Vagina (tissue), 2 donors: Measurements from ENCODE around the gene GAD1. TPM values are rescaled to one million over a fixed set of nuclear protein-coding genes. Genes with fewer than 3 reads are reported as not detected.

Source experiments
- DNase-seq, 2 donors: peaks; one replicate each; pipeline ENCODE4 v3.0.0-alpha.2; 2017; ENCODE audit errors: extremely low spot score in 2 of 2
- H3K27ac ChIP-seq: fragments of 200-600 bp; sonication (generic); one replicate; pipeline ENCODE4 v1.5.1; 2019
- H3K27me3 ChIP-seq: fragments of 200-600 bp; sonication (generic); one replicate; pipeline ENCODE4 v1.5.1; 2019
- H3K36me3 ChIP-seq, 2 donors: fragments of 200-600 bp; sonication (generic); one replicate each; pipeline ENCODE4 v1.5.1; 2017 to 2019
- H3K4me1 ChIP-seq: fragments of 200-600 bp; sonication (generic); one replicate; pipeline ENCODE4 v1.5.1; 2019
- H3K4me3 ChIP-seq, 2 donors: fragments of 200-600 bp; sonication (generic); 1 replicate in 1 of 2; 2 replicates in 1 of 2; pipeline ENCODE4 v1.5.1; 2016 to 2019
- H3K9me3 ChIP-seq: fragments of 200-600 bp; sonication (generic); one replicate; pipeline ENCODE4 v1.5.1; 2019
- CTCF ChIP-seq, 3 experiments: fragments of 450-650 bp in 2 of 3; fragments of 200-600 bp in 1 of 3; sonication (generic) in 1 of 3; IDR thresholded peaks; one replicate each; pipeline ENCODE4 v1.5.1; 2017 to 2019; ENCODE audit warnings: antibody characterized with exemption in 3 of 3, mild to moderate bottlenecking in 2 of 3, moderate library complexity in 2 of 3
- POLR2A ChIP-seq, 2 donors: fragments of 450-650 bp; IDR thresholded peaks; one replicate each; pipeline ENCODE4 v1.6.1; 2017; ENCODE audit warnings: antibody characterized with exemption in 2 of 2, mild to moderate bottlenecking in 2 of 2, moderate library complexity in 2 of 2
- POLR2AphosphoS5 ChIP-seq, 2 donors: sonication (generic); formaldehyde crosslinking; IDR thresholded peaks; one replicate each; pipeline ENCODE4 v1.9.0; 2017; ENCODE audit warnings: antibody characterized with exemption in 2 of 2, mild to moderate bottlenecking in 2 of 2, low read depth in 1 of 2; ENCODE audit not compliant: insufficient read depth in 1 of 2
- intact Hi-C: fragments of 100-400 bp; cut with DNase I; formaldehyde crosslinking; loops from one replicate; pipeline ENCODE4 v1.15.1; 2023
- total RNA-seq: library from RNA; depleted of rRNA; stranded (reverse); fragments of >200 nt; gene quantifications from one replicate; pipeline ENCODE4 v1.2.3, GENCODE V29; 2016

GAD1 gene
- total RNA-seq, 1 donor from 2014 or later, result not detected

GRCh38 chr2:170831115-170831514 lies 14.4 kb downstream of the GAD1 start:
- H3K4me3 ChIP-seq, result no peak overlapping the region
- DNase-seq, result no peak
- H3K27ac ChIP-seq, result no peak overlapping the region
- H3K9me3 ChIP-seq, result no peaks in the 10 kb centered on the region
- no peaks in the 10 kb centered on the region for H3K27me3 ChIP-seq
- no peaks in the 10 kb centered on the region for H3K36me3 ChIP-seq
- no peaks in the 10 kb centered on the region for H3K4me1 ChIP-seq
- intact Hi-C loops, result no loop called here
- no peak for TF ChIP-seq POLR2AphosphoS5 (IDR thresholded peaks at IDR 0.05; ENCODE audit: insufficient read depth in 1 of 2, low read depth in 1 of 2)
- no peak for TF ChIP-seq POLR2A (IDR thresholded peaks at IDR 0.05)
- no peak for TF ChIP-seq CTCF (IDR thresholded peaks at IDR 0.05)

- TF ChIP-seq POLR2AphosphoS5 (IDR thresholded peaks at IDR 0.05; ENCODE audit: insufficient read depth in 1 of 2, low read depth in 1 of 2), result no peak
- TF ChIP-seq POLR2A (IDR thresholded peaks at IDR 0.05), result no peak
- no peak for TF ChIP-seq CTCF (IDR thresholded peaks at IDR 0.05)
- no peaks in the 10 kb centered on the region for H3K9me3 ChIP-seq
- H3K27me3 ChIP-seq, result no peaks in the 10 kb centered on the region
- intact Hi-C loops, result no loop called here
- DNase-seq, result no peak
- no peak overlapping the region for H3K27ac ChIP-seq
- no peak overlapping the region for H3K4me3 ChIP-seq
- H3K4me1 ChIP-seq, result no peaks in the 10 kb centered on the region
- no peaks in the 10 kb centered on the region for H3K36me3 ChIP-seq
Observed at GRCh38 chr2:170836027-170836426, 19.3 kb downstream of the GAD1 start.

- no peaks in the 10 kb centered on the region for H3K4me1 ChIP-seq
- no peak overlapping the region for H3K27ac ChIP-seq
- no peak for TF ChIP-seq CTCF (IDR thresholded peaks at IDR 0.05)
- TF ChIP-seq POLR2AphosphoS5 (IDR thresholded peaks at IDR 0.05; ENCODE audit: insufficient read depth in 1 of 2, low read depth in 1 of 2), result no peak
- no peak for TF ChIP-seq POLR2A (IDR thresholded peaks at IDR 0.05)
- no peaks in the 10 kb centered on the region for H3K9me3 ChIP-seq
- intact Hi-C loops, result no loop called here
- no peak overlapping the region for H3K4me3 ChIP-seq
- DNase-seq, result no peak
- no peaks in the 10 kb centered on the region for H3K36me3 ChIP-seq
- no peaks in the 10 kb centered on the region for H3K27me3 ChIP-seq
Observed at GRCh38 chr2:170840717-170841210, 24.1 kb downstream of the GAD1 start.

GRCh38 chr2:170842785-170843184 lies 26.1 kb downstream of the GAD1 start:
- H3K4me3 ChIP-seq, result no peak overlapping the region
- no peaks in the 10 kb centered on the region for H3K27me3 ChIP-seq
- DNase-seq, result no peak
- no peaks in the 10 kb centered on the region for H3K4me1 ChIP-seq
- H3K9me3 ChIP-seq, result no peaks in the 10 kb centered on the region
- no peak for TF ChIP-seq POLR2AphosphoS5 (IDR thresholded peaks at IDR 0.05; ENCODE audit: insufficient read depth in 1 of 2, low read depth in 1 of 2)
- no peak for TF ChIP-seq CTCF (IDR thresholded peaks at IDR 0.05)
- no peak for TF ChIP-seq POLR2A (IDR thresholded peaks at IDR 0.05)
- no peaks in the 10 kb centered on the region for H3K36me3 ChIP-seq
- H3K27ac ChIP-seq, result no peak overlapping the region
- intact Hi-C loops, result no loop called here

- no peak for TF ChIP-seq POLR2A (IDR thresholded peaks at IDR 0.05)
- TF ChIP-seq CTCF (IDR thresholded peaks at IDR 0.05), result no peak
- no peak for TF ChIP-seq POLR2AphosphoS5 (IDR thresholded peaks at IDR 0.05; ENCODE audit: insufficient read depth in 1 of 2, low read depth in 1 of 2)
- H3K36me3 ChIP-seq, result no peaks in the 10 kb centered on the region
- no peaks in the 10 kb centered on the region for H3K4me1 ChIP-seq
- H3K4me3 ChIP-seq, result no peak overlapping the region
- H3K27ac ChIP-seq, result no peak overlapping the region
- intact Hi-C loops, result no loop called here
- H3K9me3 ChIP-seq, result no peaks in the 10 kb centered on the region
- H3K27me3 ChIP-seq, result no peaks in the 10 kb centered on the region
- DNase-seq, result no peak
Observed at GRCh38 chr2:170843656-170844055, 27.0 kb downstream of the GAD1 start.
